ENCODE measurements around the gene HCRT.
A peak's percentile ranks its signal among the peaks of the same experiment; 100 is the strongest.
"Not testable (repeated sequence)": the region's sequence is repeated elsewhere in the genome, so short reads cannot be mapped to it uniquely, and the experiment has no call there.

Gene HCRT

GRCh38 chr17:42184713-42185620 is at the start of gene HCRT:
HCRT (minus strand) TSS chr17:42185452; CDS start chr17:42185365, 87 bp downstream.
- peak; percentile 42 for DNase-seq
- in situ Hi-C loops (cut with MboI; ENCODE audit: low pct_unique_long_range_greater_than_20kb, low sequenced_read_pairs) = no loop called here

GRCh38 chr17:42233994-42234393 is 48.7 kb upstream of the HCRT start:
- in situ Hi-C loops (cut with MboI; ENCODE audit: low pct_unique_long_range_greater_than_20kb, low sequenced_read_pairs) = no loop called here
- no peak for DNase-seq

GRCh38 chr17:42233156-42233555 is 47.9 kb upstream of the HCRT start:
- no peak for DNase-seq
- in situ Hi-C loops (cut with MboI; ENCODE audit: low pct_unique_long_range_greater_than_20kb, low sequenced_read_pairs) = no loop called here

GRCh38 chr17:42230225-42230624 is 45.0 kb upstream of the HCRT start:
- DNase-seq = no peak
- in situ Hi-C loops (cut with MboI; ENCODE audit: low pct_unique_long_range_greater_than_20kb, low sequenced_read_pairs) = no loop called here

GRCh38 chr17:42227849-42228700 is 42.8 kb upstream of the HCRT start:
- no peak for DNase-seq
- in situ Hi-C loops (cut with MboI; ENCODE audit: low pct_unique_long_range_greater_than_20kb, low sequenced_read_pairs) = no loop called here

GRCh38 chr17:42225646-42226045 is 40.4 kb upstream of the HCRT start:
- DNase-seq = no peak
- in situ Hi-C loops (cut with MboI; ENCODE audit: low pct_unique_long_range_greater_than_20kb, low sequenced_read_pairs) = no loop called here

GRCh38 chr17:42224651-42225050 is 39.4 kb upstream of the HCRT start:
- in situ Hi-C loops (cut with MboI; ENCODE audit: low pct_unique_long_range_greater_than_20kb, low sequenced_read_pairs) = no loop called here
- DNase-seq = no peak

GRCh38 chr17:42221886-42222745 is 36.9 kb upstream of the HCRT start:
- peak; percentile 81 for DNase-seq
- in situ Hi-C loops (cut with MboI; ENCODE audit: low pct_unique_long_range_greater_than_20kb, low sequenced_read_pairs) = no loop called here

GRCh38 chr17:42219280-42219679 is 34.0 kb upstream of the HCRT start:
- in situ Hi-C loops (cut with MboI; ENCODE audit: low pct_unique_long_range_greater_than_20kb, low sequenced_read_pairs); DNase-seq: not testable (repeated sequence)

- in situ Hi-C loops (cut with MboI; ENCODE audit: low pct_unique_long_range_greater_than_20kb, low sequenced_read_pairs) = no loop called here
- no peak for DNase-seq
Observed at GRCh38 chr17:42214156-42214555, 28.9 kb upstream of the HCRT start.

- in situ Hi-C loops (cut with MboI; ENCODE audit: low pct_unique_long_range_greater_than_20kb, low sequenced_read_pairs) = no loop called here
- DNase-seq = no peak
Observed at GRCh38 chr17:42212382-42212781, 27.1 kb upstream of the HCRT start.

GRCh38 chr17:42211921-42212341 is 26.7 kb upstream of the HCRT start:
- in situ Hi-C loops (cut with MboI; ENCODE audit: low pct_unique_long_range_greater_than_20kb, low sequenced_read_pairs); DNase-seq: not testable (repeated sequence)

GRCh38 chr17:42210046-42210445 is 24.8 kb upstream of the HCRT start:
- in situ Hi-C loops (cut with MboI; ENCODE audit: low pct_unique_long_range_greater_than_20kb, low sequenced_read_pairs) = no loop called here
- no peak for DNase-seq

- in situ Hi-C loops (cut with MboI; ENCODE audit: low pct_unique_long_range_greater_than_20kb, low sequenced_read_pairs); DNase-seq: not testable (repeated sequence)
Observed at GRCh38 chr17:42206153-42206612, 20.9 kb upstream of the HCRT start.

- in situ Hi-C loops (cut with MboI; ENCODE audit: low pct_unique_long_range_greater_than_20kb, low sequenced_read_pairs) = no loop called here
Observed at GRCh38 chr17:42203354-42203753, 18.1 kb upstream of the HCRT start.

GRCh38 chr17:42202696-42203095 is 17.4 kb upstream of the HCRT start:
- DNase-seq = no peak
- in situ Hi-C loops (cut with MboI; ENCODE audit: low pct_unique_long_range_greater_than_20kb, low sequenced_read_pairs) = no loop called here

More at GRCh38 chr17:42203354-42203753, 18.1 kb upstream of the HCRT start:
- DNase-seq = no peak

- in situ Hi-C loops (cut with MboI; ENCODE audit: low pct_unique_long_range_greater_than_20kb, low sequenced_read_pairs) = no loop called here
- no peak for DNase-seq
Observed at GRCh38 chr17:42202159-42202558, 16.9 kb upstream of the HCRT start.

- no peak for DNase-seq
- in situ Hi-C loops (cut with MboI; ENCODE audit: low pct_unique_long_range_greater_than_20kb, low sequenced_read_pairs) = no loop called here
Observed at GRCh38 chr17:42201458-42201772, 16.2 kb upstream of the HCRT start.

Data from KBM-7 (cell line).